B cell (primary cell): ENCODE results near the gene MYL11. TPM values are rescaled to one million over a fixed set of nuclear protein-coding genes. Genes with fewer than 3 reads are reported as not detected.

Source experiments
- ATAC-seq: fragments of 200-7000 bp; cut with Tn5 transposase; one replicate; pipeline ENCODE4 v1.10.0; 2021; ENCODE audit warnings: low read depth, mild to moderate bottlenecking, moderate number of reproducible peaks, moderate library complexity
- CTCF ChIA-PET: fragments of 350-600 bp; sonication (Branson Sonifier 250); formaldehyde crosslinking; loops from one replicate; lab custom pipeline; 2021; ENCODE audit warnings: antibody characterized with exemption, inconsistent platforms; lab: Charles Lee
- POLR2A ChIA-PET: fragments of 350-600 bp; sonication (Branson Sonifier 250); formaldehyde crosslinking; loops from one replicate; lab custom pipeline; 2021; ENCODE audit warnings: antibody characterized with exemption; lab: Charles Lee
- DNase-seq: peaks from one replicate; pipeline ENCODE4 v3.0.0; 2013
- H2AFZ ChIP-seq: 2 replicates; pipeline ENCODE4 v1.6.1; 2012; ENCODE audit warnings: mild to moderate bottlenecking, low read depth, low read length; ENCODE audit not compliant: insufficient read depth, poor library complexity, severe bottlenecking
- H3K27ac ChIP-seq, 2 donors: 1 replicate in 1 of 2; 2 replicates in 1 of 2; pipeline ENCODE4 v1.5.1; 2012 to 2013; ENCODE audit warnings: low read length in 2 of 2, mild to moderate bottlenecking in 2 of 2, moderate library complexity in 1 of 2
- H3K27me3 ChIP-seq, 4 experiments: fragments of 200-600 bp in 1 of 4; sonication (generic) in 1 of 4; replicated peaks in 1 of 4; 1 replicate in 2 of 4; 2 replicates in 2 of 4; pipeline versions ENCODE4 v1.6.1 to v1.7.0; 2013 to 2016; ENCODE audit warnings: low read length in 3 of 4, mild to moderate bottlenecking in 2 of 4, mixed read lengths in 1 of 4, moderate library complexity in 1 of 4; ENCODE audit not compliant: insufficient read depth in 4 of 4, control insufficient read depth in 3 of 4; ENCODE audit errors: control extremely low read depth in 1 of 4
- H3K36me3 ChIP-seq, 2 experiments: replicated peaks in 1 of 2; 1 replicate in 1 of 2; 2 replicates in 1 of 2; pipeline versions ENCODE4 v1.6.1 to v1.7.1; 2013; ENCODE audit warnings: low read length in 1 of 2; ENCODE audit not compliant: insufficient read depth in 2 of 2, control insufficient read depth in 1 of 2; ENCODE audit errors: control extremely low read depth in 1 of 2, extremely low read depth in 1 of 2
- H3K4me1 ChIP-seq, 2 donors: fragments of 200-600 bp in 1 of 2; sonication (generic) in 1 of 2; 1 replicate in 1 of 2; 2 replicates in 1 of 2; pipeline versions ENCODE4 v1.5.1 to v1.6.1; 2013 to 2017; ENCODE audit warnings: low read length in 2 of 2; ENCODE audit not compliant: control insufficient read depth in 2 of 2, insufficient read depth in 2 of 2
- H3K4me2 ChIP-seq: replicated peaks from 2 replicates; pipeline ENCODE3; 2012; ENCODE audit warnings: mild to moderate bottlenecking, low read depth, low read length; ENCODE audit not compliant: poor library complexity, severe bottlenecking
- H3K4me3 ChIP-seq, 5 experiments: fragments of 200-600 bp in 1 of 5; sonication (generic) in 1 of 5; 1 replicate in 3 of 5; 2 replicates in 2 of 5; pipeline versions ENCODE4 v1.5.1 to v1.7.0; 2011 to 2016; ENCODE audit warnings: low read length in 4 of 5, mild to moderate bottlenecking in 4 of 5, low read depth in 2 of 5, control low read depth in 1 of 5, moderate library complexity in 1 of 5; ENCODE audit not compliant: insufficient read depth in 1 of 5; ENCODE audit errors: control extremely low read depth in 1 of 5, extremely low read depth in 1 of 5
- H3K79me2 ChIP-seq: fragments of 200-600 bp; sonication (generic); one replicate; pipeline ENCODE4 v1.6.0; 2016; ENCODE audit warnings: low read length; ENCODE audit not compliant: control insufficient read depth, insufficient read depth
- H3K9ac ChIP-seq: fragments of 200-600 bp; sonication (generic); 2 replicates; pipeline ENCODE4 v1.6.1; 2017; ENCODE audit warnings: mild to moderate bottlenecking, low read length, moderate library complexity
- H3K9me3 ChIP-seq, 3 donors: one replicate each; pipeline versions ENCODE4 v1.6.1 to v1.7.1; 2013; ENCODE audit warnings: low read length in 2 of 3; ENCODE audit not compliant: control insufficient read depth in 2 of 3, insufficient read depth in 1 of 3; ENCODE audit errors: control extremely low read depth in 1 of 3
- H4K20me1 ChIP-seq: 2 replicates; pipeline ENCODE4 v1.6.0; 2012; ENCODE audit warnings: mild to moderate bottlenecking, low read length; ENCODE audit not compliant: insufficient read depth, control insufficient read depth, poor library complexity, severe bottlenecking
- H3K27ac Mint-ChIP-seq: one replicate; pipeline ENCODE4 v1.8.0; 2021; ENCODE audit warnings: mixed read lengths
- H3K27me3 Mint-ChIP-seq: one replicate; pipeline ENCODE4 v1.8.0; 2021; ENCODE audit warnings: mixed read lengths
- H3K4me1 Mint-ChIP-seq: one replicate; pipeline ENCODE4 v1.8.0; 2021; ENCODE audit warnings: mixed read lengths
- H3K4me3 Mint-ChIP-seq: one replicate; pipeline ENCODE4 v1.8.0; 2021; ENCODE audit warnings: mixed read lengths
- H3K9me3 Mint-ChIP-seq: one replicate; pipeline ENCODE4 v1.8.0; 2022; ENCODE audit warnings: mixed read lengths; ENCODE audit not compliant: insufficient read depth
- CTCF ChIP-seq: fragments of 200-600 bp; IDR thresholded peaks from one replicate; pipeline ENCODE4 v1.8.0; 2022; ENCODE audit warnings: antibody characterized with exemption, mild to moderate bottlenecking
- EZH2 ChIP-seq: IDR thresholded peaks from 2 replicates; pipeline ENCODE4 v1.6.1; 2012; ENCODE audit warnings: borderline replicate concordance, low read depth, mild to moderate bottlenecking, moderate library complexity, low read length; ENCODE audit not compliant: insufficient read depth, poor library complexity, severe bottlenecking
- WGBS: methylation state at CpG from one replicate; pipeline ENCODE4 v1.1.5; 2013; ENCODE audit warnings: missing lambda C conversion rate; ENCODE audit not compliant: insufficient coverage; 5-methylcytosine and 5-hydroxymethylcytosine counted together
- intact Hi-C: fragments of 100-400 bp; cut with micrococcal nuclease; formaldehyde crosslinking; loops from one replicate; pipeline ENCODE4 v1.10.0; 2022
- polyA plus RNA-seq: library from polyadenylated mRNA; depleted of rRNA; stranded (reverse); fragments of >200 nt; gene quantifications from 2 replicates; pipeline ENCODE4 v1.2.3, GENCODE V29; 2012
- total RNA-seq, 2 donors: library from RNA; stranded (reverse); fragments of 120-200 nt in 1 of 2; gene quantifications; 1 replicate in 1 of 2; 2 replicates in 1 of 2; pipeline versions ENCODE4 v1.2.3 to v1.2.4, GENCODE V29; 2013 to 2022

MYL11 gene
- total and polyA plus RNA-seq, 2 donors (not counting 1 experiment from before 2014, with no cell fraction given), result 3.6 TPM; not detected in 1

- Histone ChIP-seq H3K27me3 (no peaks in the 10 kb centered on the region), H3K4me2 (peak overlapping the region; percentile 18), H3K9ac (no peak overlapping the region), H3K4me1 (peaks cover 28 to 51% of the 10 kb centered on the region in 2 donors), H3K36me3 (peaks cover 0 to 2% of the 10 kb centered on the region in 2 experiments), H3K79me2 (peaks cover 45% of the 10 kb centered on the region), H3K9me3 (no peaks in the 10 kb centered on the region), H4K20me1 (no peaks in the 10 kb centered on the region), H3K27ac (peak overlapping the region; percentile 72 to 100), H3K4me3 (no peak overlapping the region), H2AFZ (no peak overlapping the region)
- peak overlapping the region; percentile 40 for H3K4me3 Mint-ChIP-seq
- intact Hi-C loops, result no loop called here
- DNase-seq (no peak), ATAC-seq (no peak)
- ChIA-PET CTCF (interaction anchor here (0.8 to 2.3 kb wide), 9 partner anchors 9 to 291 kb away, joined by 3 to 18 read pairs (median 5); partner anchors contain the start of genes ZNF48 and ZNF771), POLR2A (interaction anchor here (1.7 to 2.6 kb wide), 4 partner anchors 12 to 200 kb away, joined by 6 to 51 read pairs (median 12); partner anchors contain the start of genes CORO1A, TBC1D10B, ZNF48 and ZNF771)
- H3K4me1 Mint-ChIP-seq, result peaks cover 38% of the 10 kb centered on the region
- 83% methylated on average over 2 of the region's 2 CpGs for WGBS
- H3K27ac Mint-ChIP-seq, result peak overlapping the region; percentile 98
- H3K27me3 Mint-ChIP-seq, result no peaks in the 10 kb centered on the region
- H3K9me3 Mint-ChIP-seq, result no peaks in the 10 kb centered on the region
- TF ChIP-seq CTCF (no peak), EZH2 (no peak)
These were observed 8.9 kb downstream of the MYL11 start for GRCh38 chr16:30383521-30383920.

- Histone ChIP-seq H3K9me3 (no peaks in the 10 kb centered on the region), H2AFZ (peak overlapping the region; percentile 95), H3K9ac (peak overlapping the region; percentile 71), H3K4me3 (peak overlapping the region in 4 of 5 experiments; percentile 49 to 75 (median 66)), H3K4me2 (peak overlapping the region; percentile 87), H3K79me2 (peaks cover 19% of the 10 kb centered on the region), H3K36me3 (peaks cover 0 to 16% of the 10 kb centered on the region in 2 experiments), H3K27me3 (no peaks in the 10 kb centered on the region), H3K27ac (peak overlapping the region in 1 of 2 donors; percentile 64), H3K4me1 (peaks cover 9 to 24% of the 10 kb centered on the region in 2 donors), H4K20me1 (peaks cover 23% of the 10 kb centered on the region)
- ChIA-PET POLR2A (interaction anchor here (0.5 to 4.7 kb wide), 12 partner anchors 12 to 498 kb away, joined by 3 to 51 read pairs (median 6); partner anchors contain the start of genes CD2BP2, SEPTIN1, TBC1D10B and ZNF771), CTCF (interaction anchor here (0.5 to 5.0 kb wide), 11 partner anchors 11 to 433 kb away, joined by 3 to 65 read pairs (median 6); partner anchors contain the start of genes DCTPP1, SEPTIN1, TBC1D10B and TMEM219)
- no peak for ATAC-seq
- no peaks in the 10 kb centered on the region for H3K27me3 Mint-ChIP-seq
- H3K27ac Mint-ChIP-seq, result peak overlapping the region; percentile 91
- 40% methylated on average over 20 of the region's 31 CpGs for WGBS
- H3K4me1 Mint-ChIP-seq, result peaks cover 19% of the 10 kb centered on the region
- peak; percentile 20 for DNase-seq
- no peaks in the 10 kb centered on the region for H3K9me3 Mint-ChIP-seq
- TF ChIP-seq EZH2 (no peak), CTCF (no peak)
- peak overlapping the region; percentile 92 for H3K4me3 Mint-ChIP-seq
- intact Hi-C loops, result loop anchor here (1.0 to 10.0 kb wide), 7 partner anchors 12 to 530 kb away; partner anchors contain the start of genes CD2BP2, CDIPT, SEPTIN1 and TBC1D10B
These were observed 20.1 kb downstream of the MYL11 start for GRCh38 chr16:30394592-30395154.
